H1 (cell line): Measurements from ENCODE around the gene DLG4. TPM values are rescaled to one million over a fixed set of nuclear protein-coding genes. Genes with fewer than 3 reads are reported as not detected.

Experiments used
- HDAC2 ChIP-seq, 2 experiments: fragments of 300-600 bp in 1 of 2; sonication (generic) in 1 of 2; IDR thresholded peaks; 2 replicates each; pipeline ENCODE4 v1.6.1; 2011 to 2012; ENCODE audit warnings: low read depth in 2 of 2, low read length in 2 of 2, mild to moderate bottlenecking in 2 of 2, moderate library complexity in 2 of 2, borderline replicate concordance in 1 of 2, inconsistent platforms in 1 of 2
- JUN ChIP-seq: IDR thresholded peaks from 2 replicates; pipeline ENCODE4 v1.6.1; 2011; ENCODE audit warnings: low read depth, mild to moderate bottlenecking, improper control_type of control experiment, low read length
- NANOG ChIP-seq: IDR thresholded peaks from 2 replicates; pipeline ENCODE4 v1.6.1; 2011; ENCODE audit warnings: low read length, low read depth, mild to moderate bottlenecking, inconsistent platforms; ENCODE audit not compliant: insufficient read depth, poor library complexity, severe bottlenecking
- polyA plus RNA-seq, 7 experiments: library from polyadenylated mRNA; depleted of rRNA in 3 of 7; stranded (reverse) in 5 of 7; unstranded in 2 of 7; fragments of >200 nt in 5 of 7; fragments of 200-250 nt in 2 of 7; gene quantifications; 1 replicate in 5 of 7; 2 replicates in 1 of 7; 4 replicates in 1 of 7; pipeline versions ENCODE4 v1.2.1 to v1.2.3, GENCODE V29; 2011 to 2013; ENCODE audit warnings: missing spikeins in 2 of 7, mixed read lengths in 2 of 7
- total RNA-seq: library from RNA; stranded (reverse); fragmentation: NEBNext Ultra II Directional; extraction: Animal tissue kit (Norgen Biotek cat#: 25700); gene quantifications from 2 replicates; pipeline ENCODE4 v1.2.1, GENCODE V29; 2021
- TF ChIP-seq, protein P1 (sequence below): IDR thresholded peaks from 2 replicates; pipeline ENCODE4 v1.6.1; 2012; ENCODE audit warnings: low read length, inconsistent platforms

The DLG4 gene
- total and polyA plus RNA-seq, 2 of the 8 experiments (the other 6 are each of a cell fraction or from before 2014, with no cell fraction given): 18.9 to 45.9 TPM

DNA sequence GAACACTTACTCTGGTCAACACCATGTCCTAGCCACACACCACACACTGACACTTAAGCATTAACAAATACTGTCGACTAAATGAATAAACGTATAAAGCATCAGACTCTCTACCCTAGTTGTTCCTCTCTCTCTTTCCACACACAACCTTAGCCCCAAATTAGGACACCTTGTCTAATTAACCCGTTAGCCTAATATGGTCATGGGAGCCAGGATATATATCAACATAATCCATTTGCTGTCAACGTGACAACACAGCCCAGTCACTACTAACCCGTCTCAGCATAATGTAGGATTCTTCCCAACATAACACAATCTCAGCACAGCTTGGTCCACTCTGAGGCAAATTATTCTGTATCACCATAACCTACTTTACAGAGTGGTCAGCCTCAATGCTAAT is 12.5 kb upstream of the DLG4 start (continued):
- TF ChIP-seq NANOG: no peak
- no peak for TF ChIP-seq HDAC2 (IDR thresholded peaks at IDR 0.05; ENCODE audit: borderline replicate concordance in 1 of 2, low read depth in 2 of 2, low read length in 2 of 2)
- TF ChIP-seq, protein P1, sequence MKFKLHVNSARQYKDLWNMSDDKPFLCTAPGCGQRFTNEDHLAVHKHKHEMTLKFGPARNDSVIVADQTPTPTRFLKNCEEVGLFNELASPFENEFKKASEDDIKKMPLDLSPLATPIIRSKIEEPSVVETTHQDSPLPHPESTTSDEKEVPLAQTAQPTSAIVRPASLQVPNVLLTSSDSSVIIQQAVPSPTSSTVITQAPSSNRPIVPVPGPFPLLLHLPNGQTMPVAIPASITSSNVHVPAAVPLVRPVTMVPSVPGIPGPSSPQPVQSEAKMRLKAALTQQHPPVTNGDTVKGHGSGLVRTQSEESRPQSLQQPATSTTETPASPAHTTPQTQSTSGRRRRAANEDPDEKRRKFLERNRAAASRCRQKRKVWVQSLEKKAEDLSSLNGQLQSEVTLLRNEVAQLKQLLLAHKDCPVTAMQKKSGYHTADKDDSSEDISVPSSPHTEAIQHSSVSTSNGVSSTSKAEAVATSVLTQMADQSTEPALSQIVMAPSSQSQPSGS: no peak
- TF ChIP-seq JUN: no peak
